CD4-positive, alpha-beta T cell treated with Interleukin-17A for 4 hours (primary cell): ENCODE data around the gene PCGF1.

Source experiments
- DNase-seq: peaks from one replicate; pipeline ENCODE4 v3.0.0-alpha.2; 2020; ENCODE audit warnings: mixed read lengths

The PCGF1 gene

GRCh38 chr2:74536166-74536950 lies 28.9 kb upstream of the PCGF1 start:
- DNase-seq: no peak

GRCh38 chr2:74535440-74535965 lies 28.0 kb upstream of the PCGF1 start:
- DNase-seq: no peak

GRCh38 chr2:74534411-74534810 lies 26.9 kb upstream of the PCGF1 start:
- DNase-seq: no peak

- DNase-seq: no peak
Measured at GRCh38 chr2:74533464-74533863, 26.0 kb upstream of the PCGF1 start.

- DNase-seq: no peak
Measured at GRCh38 chr2:74532222-74532621, 24.7 kb upstream of the PCGF1 start.

- no peak for DNase-seq
Measured at GRCh38 chr2:74531666-74532065, 24.2 kb upstream of the PCGF1 start.

- DNase-seq: peak; percentile 52
Measured at GRCh38 chr2:74530239-74531187, 23.0 kb upstream of the PCGF1 start.

- peak; percentile 88 for DNase-seq
Measured at GRCh38 chr2:74529357-74530238, 22.1 kb upstream of the PCGF1 start, which contains the start of the genes AUP1 and HTRA2. Gene AUP1, minus strand, starts transcription at chr2:74529706. Its CDS starts 77 bp downstream, at chr2:74529629. Gene HTRA2, plus strand, starts transcription at chr2:74529933. Its CDS starts 74 bp downstream, at chr2:74530007.

- peak; percentile 19 for DNase-seq
Measured at GRCh38 chr2:74528600-74529356, 21.3 kb upstream of the PCGF1 start.

GRCh38 chr2:74527741-74528140 lies 20.2 kb upstream of the PCGF1 start:
- DNase-seq: no peak

GRCh38 chr2:74526649-74527230 lies 19.2 kb upstream of the PCGF1 start:
- no peak for DNase-seq

- peak; percentile 30 for DNase-seq
Measured at GRCh38 chr2:74525717-74526648, 18.5 kb upstream of the PCGF1 start, which contains the start of gene DQX1. Gene DQX1, minus strand, starts transcription at chr2:74526231. Its CDS starts 502 bp downstream, at chr2:74525729.

- DNase-seq: no peak
Measured at GRCh38 chr2:74524955-74525716, 17.6 kb upstream of the PCGF1 start.

GRCh38 chr2:74524005-74524404 lies 16.5 kb upstream of the PCGF1 start:
- no peak for DNase-seq

GRCh38 chr2:74522516-74522915 lies 15.0 kb upstream of the PCGF1 start:
- DNase-seq: no peak

- DNase-seq: no peak
Measured at GRCh38 chr2:74516650-74517049, 9.2 kb upstream of the PCGF1 start.

GRCh38 chr2:74515981-74516633 lies 8.6 kb upstream of the PCGF1 start:
- DNase-seq: peak; percentile 83

GRCh38 chr2:74515271-74515980 lies 7.9 kb upstream of the PCGF1 start:
- DNase-seq: peak; percentile 27
